Astrocyte (in vitro differentiated cells and primary cell): ENCODE measurements around the gene PCAT6.

Experiments used
- EZH2 ChIP-seq: IDR thresholded peaks from 2 replicates; pipeline ENCODE4 v1.6.1; 2012; ENCODE audit warnings: mild to moderate bottlenecking, low read length, inconsistent platforms; ENCODE audit not compliant: insufficient read depth
- TF ChIP-seq, protein P1 (sequence below): IDR thresholded peaks from 2 replicates; pipeline ENCODE4 v1.5.1; 2011; ENCODE audit warnings: low read depth, mild to moderate bottlenecking, inconsistent platforms, low read length, moderate library complexity; ENCODE audit not compliant: insufficient read depth

- TF ChIP-seq, protein P1, sequence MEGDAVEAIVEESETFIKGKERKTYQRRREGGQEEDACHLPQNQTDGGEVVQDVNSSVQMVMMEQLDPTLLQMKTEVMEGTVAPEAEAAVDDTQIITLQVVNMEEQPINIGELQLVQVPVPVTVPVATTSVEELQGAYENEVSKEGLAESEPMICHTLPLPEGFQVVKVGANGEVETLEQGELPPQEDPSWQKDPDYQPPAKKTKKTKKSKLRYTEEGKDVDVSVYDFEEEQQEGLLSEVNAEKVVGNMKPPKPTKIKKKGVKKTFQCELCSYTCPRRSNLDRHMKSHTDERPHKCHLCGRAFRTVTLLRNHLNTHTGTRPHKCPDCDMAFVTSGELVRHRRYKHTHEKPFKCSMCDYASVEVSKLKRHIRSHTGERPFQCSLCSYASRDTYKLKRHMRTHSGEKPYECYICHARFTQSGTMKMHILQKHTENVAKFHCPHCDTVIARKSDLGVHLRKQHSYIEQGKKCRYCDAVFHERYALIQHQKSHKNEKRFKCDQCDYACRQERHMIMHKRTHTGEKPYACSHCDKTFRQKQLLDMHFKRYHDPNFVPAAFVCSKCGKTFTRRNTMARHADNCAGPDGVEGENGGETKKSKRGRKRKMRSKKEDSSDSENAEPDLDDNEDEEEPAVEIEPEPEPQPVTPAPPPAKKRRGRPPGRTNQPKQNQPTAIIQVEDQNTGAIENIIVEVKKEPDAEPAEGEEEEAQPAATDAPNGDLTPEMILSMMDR = no peak
- no peak for TF ChIP-seq EZH2
These were observed 16.6 kb upstream of the PCAT6 start for GRCh38 chr1:202794051-202794740.
